NCI-H187 (cell line): Measurements from ENCODE around the gene EIPR1.
"Not testable (repeated sequence)": the region's sequence is repeated elsewhere in the genome, so short reads cannot be mapped to it uniquely, and the experiment has no call there.

ENCODE experiments used
- DNase-seq, 2 experiments: peaks; one replicate each; lab custom pipeline; 2025; lab: John Stamatoyannopoulos, UW

The EIPR1 gene

GRCh38 chr2:3211256-3212060 is 166.2 kb downstream of the EIPR1 start:
- DNase-seq: no peak

GRCh38 chr2:3210257-3210656 is 167.4 kb downstream of the EIPR1 start:
- DNase-seq: no peak

- DNase-seq: no peak
These were observed 168.4 kb downstream of the EIPR1 start for GRCh38 chr2:3209258-3209657.

GRCh38 chr2:3208591-3208990 is 169.0 kb downstream of the EIPR1 start:
- no peak for DNase-seq

GRCh38 chr2:3208179-3208578 is 169.4 kb downstream of the EIPR1 start:
- no peak for DNase-seq

- no peak for DNase-seq
These were observed 170.5 kb downstream of the EIPR1 start for GRCh38 chr2:3207091-3207491.

- DNase-seq: no peak
These were observed 171.8 kb downstream of the EIPR1 start for GRCh38 chr2:3205845-3206244.

- DNase-seq: no peak
These were observed 173.4 kb downstream of the EIPR1 start for GRCh38 chr2:3204031-3204821.

GRCh38 chr2:3203497-3204019 is 174.1 kb downstream of the EIPR1 start:
- no peak for DNase-seq

- DNase-seq: no peak
These were observed 174.7 kb downstream of the EIPR1 start for GRCh38 chr2:3202926-3203325.

GRCh38 chr2:3201281-3201680 is 176.3 kb downstream of the EIPR1 start:
- DNase-seq: no peak

- no peak for DNase-seq
These were observed 177.1 kb downstream of the EIPR1 start for GRCh38 chr2:3200420-3200939.

GRCh38 chr2:3199627-3200345 is 177.8 kb downstream of the EIPR1 start:
- DNase-seq: no peak

- DNase-seq: not testable (repeated sequence)
These were observed 178.9 kb downstream of the EIPR1 start for GRCh38 chr2:3198671-3199192.

GRCh38 chr2:3198119-3198518 is 179.5 kb downstream of the EIPR1 start:
- no peak for DNase-seq

GRCh38 chr2:3197308-3197707 is 180.3 kb downstream of the EIPR1 start:
- no peak for DNase-seq

- DNase-seq: no peak
These were observed 180.9 kb downstream of the EIPR1 start for GRCh38 chr2:3196716-3197115.

- DNase-seq: no peak
These were observed 181.8 kb downstream of the EIPR1 start for GRCh38 chr2:3195641-3196476.

GRCh38 chr2:3194828-3195227 is 182.8 kb downstream of the EIPR1 start:
- DNase-seq: no peak

GRCh38 chr2:3193443-3194330 is 183.9 kb downstream of the EIPR1 start:
- no peak for DNase-seq
